PFSK-1 (cell line): ENCODE data around the gene JAG2.

Source experiments
- POLR2AphosphoS5 ChIP-seq: IDR thresholded peaks from 2 replicates; pipeline ENCODE4 v1.6.1; 2012; ENCODE audit warnings: low read depth, mild to moderate bottlenecking, control low read depth, low read length, moderate library complexity
- SIN3A ChIP-seq: IDR thresholded peaks from 2 replicates; pipeline ENCODE4 v1.6.1; 2012; ENCODE audit warnings: mild to moderate bottlenecking, low read length, moderate library complexity, borderline replicate concordance; ENCODE audit not compliant: insufficient read depth
- TAF1 ChIP-seq: IDR thresholded peaks from 2 replicates; pipeline ENCODE4 v1.6.1; 2012; ENCODE audit warnings: low read length, control low read depth, borderline replicate concordance; ENCODE audit not compliant: insufficient read depth
- TF ChIP-seq, protein P1 (sequence below), 2 experiments: IDR thresholded peaks; 2 replicates each; pipeline versions ENCODE4 v1.6.1 to v1.8.0; 2011 to 2012; ENCODE audit warnings: low read depth in 2 of 2, low read length in 2 of 2, control low read depth in 1 of 2, inconsistent platforms in 1 of 2, mild to moderate bottlenecking in 1 of 2, moderate library complexity in 1 of 2; ENCODE audit not compliant: insufficient read depth in 1 of 2

GRCh38 chr14:105199093-105199492 lies 30.5 kb upstream of the JAG2 start:
- TF ChIP-seq POLR2AphosphoS5 (no peak), TAF1 (no peak), SIN3A (no peak)
- TF ChIP-seq, protein P1, sequence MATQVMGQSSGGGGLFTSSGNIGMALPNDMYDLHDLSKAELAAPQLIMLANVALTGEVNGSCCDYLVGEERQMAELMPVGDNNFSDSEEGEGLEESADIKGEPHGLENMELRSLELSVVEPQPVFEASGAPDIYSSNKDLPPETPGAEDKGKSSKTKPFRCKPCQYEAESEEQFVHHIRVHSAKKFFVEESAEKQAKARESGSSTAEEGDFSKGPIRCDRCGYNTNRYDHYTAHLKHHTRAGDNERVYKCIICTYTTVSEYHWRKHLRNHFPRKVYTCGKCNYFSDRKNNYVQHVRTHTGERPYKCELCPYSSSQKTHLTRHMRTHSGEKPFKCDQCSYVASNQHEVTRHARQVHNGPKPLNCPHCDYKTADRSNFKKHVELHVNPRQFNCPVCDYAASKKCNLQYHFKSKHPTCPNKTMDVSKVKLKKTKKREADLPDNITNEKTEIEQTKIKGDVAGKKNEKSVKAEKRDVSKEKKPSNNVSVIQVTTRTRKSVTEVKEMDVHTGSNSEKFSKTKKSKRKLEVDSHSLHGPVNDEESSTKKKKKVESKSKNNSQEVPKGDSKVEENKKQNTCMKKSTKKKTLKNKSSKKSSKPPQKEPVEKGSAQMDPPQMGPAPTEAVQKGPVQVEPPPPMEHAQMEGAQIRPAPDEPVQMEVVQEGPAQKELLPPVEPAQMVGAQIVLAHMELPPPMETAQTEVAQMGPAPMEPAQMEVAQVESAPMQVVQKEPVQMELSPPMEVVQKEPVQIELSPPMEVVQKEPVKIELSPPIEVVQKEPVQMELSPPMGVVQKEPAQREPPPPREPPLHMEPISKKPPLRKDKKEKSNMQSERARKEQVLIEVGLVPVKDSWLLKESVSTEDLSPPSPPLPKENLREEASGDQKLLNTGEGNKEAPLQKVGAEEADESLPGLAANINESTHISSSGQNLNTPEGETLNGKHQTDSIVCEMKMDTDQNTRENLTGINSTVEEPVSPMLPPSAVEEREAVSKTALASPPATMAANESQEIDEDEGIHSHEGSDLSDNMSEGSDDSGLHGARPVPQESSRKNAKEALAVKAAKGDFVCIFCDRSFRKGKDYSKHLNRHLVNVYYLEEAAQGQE (IDR thresholded peaks at IDR 0.05; ENCODE audit: insufficient read depth in 1 of 2, low read depth in 2 of 2, low read length in 2 of 2): no peak
